PFSK-1 (cell line): ENCODE data around the gene GSTO2.

ENCODE experiments used
- FOXP2 ChIP-seq: optimal IDR thresholded peaks from 2 replicates; pipeline ENCODE3; 2011; ENCODE audit warnings: borderline replicate concordance, control low read depth, inconsistent platforms; ENCODE audit not compliant: insufficient read depth; ENCODE audit errors: extremely low read length, extremely low read depth
- POLR2AphosphoS5 ChIP-seq: IDR thresholded peaks from 2 replicates; pipeline ENCODE4 v1.6.1; 2012; ENCODE audit warnings: low read depth, mild to moderate bottlenecking, control low read depth, low read length, moderate library complexity
- SIN3A ChIP-seq: IDR thresholded peaks from 2 replicates; pipeline ENCODE4 v1.6.1; 2012; ENCODE audit warnings: mild to moderate bottlenecking, low read length, moderate library complexity, borderline replicate concordance; ENCODE audit not compliant: insufficient read depth
- TAF1 ChIP-seq: IDR thresholded peaks from 2 replicates; pipeline ENCODE4 v1.6.1; 2012; ENCODE audit warnings: low read length, control low read depth, borderline replicate concordance; ENCODE audit not compliant: insufficient read depth
- TF ChIP-seq, protein P1 (sequence below), 2 experiments: IDR thresholded peaks; 2 replicates each; pipeline versions ENCODE4 v1.6.1 to v1.8.0; 2011 to 2012; ENCODE audit warnings: low read depth in 2 of 2, low read length in 2 of 2, control low read depth in 1 of 2, inconsistent platforms in 1 of 2, mild to moderate bottlenecking in 1 of 2, moderate library complexity in 1 of 2; ENCODE audit not compliant: insufficient read depth in 1 of 2

The GSTO2 gene

DNA sequence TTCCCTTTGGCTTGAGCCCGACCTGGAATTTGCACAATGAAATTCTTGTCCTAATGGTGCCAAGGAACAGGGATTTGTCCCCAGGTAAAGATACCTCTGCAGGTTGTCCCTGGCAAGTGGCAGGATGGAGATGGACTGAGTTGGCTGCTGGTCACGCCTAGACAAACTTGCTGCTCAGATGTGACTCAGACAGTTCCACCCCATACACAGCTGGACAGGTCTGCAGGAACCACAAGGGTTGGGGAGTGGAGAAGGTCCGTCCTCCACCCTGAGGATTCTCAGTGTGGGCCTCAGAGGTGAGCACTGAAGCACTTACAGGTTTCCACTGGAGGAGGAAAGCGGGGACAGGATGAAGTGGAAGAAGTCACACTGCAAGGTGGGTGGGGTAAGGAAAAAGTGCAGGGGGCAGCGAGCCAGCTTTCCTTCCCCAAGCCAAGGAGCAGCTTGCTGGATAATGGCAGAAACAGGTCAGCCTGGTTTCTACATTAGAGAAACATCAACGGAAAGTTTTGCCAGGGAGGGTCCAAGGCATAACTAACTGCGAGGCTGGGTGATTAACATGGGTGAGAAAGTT, 48.8 kb downstream of the GSTO2 start:
- no peak for TF ChIP-seq FOXP2
- TF ChIP-seq SIN3A, result no peak
- TF ChIP-seq, protein P1, sequence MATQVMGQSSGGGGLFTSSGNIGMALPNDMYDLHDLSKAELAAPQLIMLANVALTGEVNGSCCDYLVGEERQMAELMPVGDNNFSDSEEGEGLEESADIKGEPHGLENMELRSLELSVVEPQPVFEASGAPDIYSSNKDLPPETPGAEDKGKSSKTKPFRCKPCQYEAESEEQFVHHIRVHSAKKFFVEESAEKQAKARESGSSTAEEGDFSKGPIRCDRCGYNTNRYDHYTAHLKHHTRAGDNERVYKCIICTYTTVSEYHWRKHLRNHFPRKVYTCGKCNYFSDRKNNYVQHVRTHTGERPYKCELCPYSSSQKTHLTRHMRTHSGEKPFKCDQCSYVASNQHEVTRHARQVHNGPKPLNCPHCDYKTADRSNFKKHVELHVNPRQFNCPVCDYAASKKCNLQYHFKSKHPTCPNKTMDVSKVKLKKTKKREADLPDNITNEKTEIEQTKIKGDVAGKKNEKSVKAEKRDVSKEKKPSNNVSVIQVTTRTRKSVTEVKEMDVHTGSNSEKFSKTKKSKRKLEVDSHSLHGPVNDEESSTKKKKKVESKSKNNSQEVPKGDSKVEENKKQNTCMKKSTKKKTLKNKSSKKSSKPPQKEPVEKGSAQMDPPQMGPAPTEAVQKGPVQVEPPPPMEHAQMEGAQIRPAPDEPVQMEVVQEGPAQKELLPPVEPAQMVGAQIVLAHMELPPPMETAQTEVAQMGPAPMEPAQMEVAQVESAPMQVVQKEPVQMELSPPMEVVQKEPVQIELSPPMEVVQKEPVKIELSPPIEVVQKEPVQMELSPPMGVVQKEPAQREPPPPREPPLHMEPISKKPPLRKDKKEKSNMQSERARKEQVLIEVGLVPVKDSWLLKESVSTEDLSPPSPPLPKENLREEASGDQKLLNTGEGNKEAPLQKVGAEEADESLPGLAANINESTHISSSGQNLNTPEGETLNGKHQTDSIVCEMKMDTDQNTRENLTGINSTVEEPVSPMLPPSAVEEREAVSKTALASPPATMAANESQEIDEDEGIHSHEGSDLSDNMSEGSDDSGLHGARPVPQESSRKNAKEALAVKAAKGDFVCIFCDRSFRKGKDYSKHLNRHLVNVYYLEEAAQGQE (IDR thresholded peaks at IDR 0.05; ENCODE audit: insufficient read depth in 1 of 2, low read depth in 2 of 2, low read length in 2 of 2), result no peak

DNA sequence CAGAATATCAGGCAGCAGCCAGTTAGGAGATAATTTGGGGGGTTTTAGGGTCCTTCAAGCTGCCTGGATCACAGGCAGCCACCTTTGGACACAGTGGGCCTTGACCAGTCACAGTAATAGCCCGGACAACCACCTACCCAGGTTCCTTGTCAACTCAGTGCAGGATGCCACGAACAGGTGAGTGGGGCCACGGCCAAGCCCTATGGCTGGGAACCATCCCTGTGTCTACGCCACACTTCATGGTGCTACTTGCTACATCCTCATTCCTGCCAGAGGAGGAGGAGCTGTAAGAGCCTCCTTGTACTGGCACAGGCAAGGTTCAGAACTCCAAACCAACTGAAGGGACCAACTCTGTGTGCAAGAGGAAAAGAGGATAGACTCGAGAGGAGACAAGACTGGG, 49.3 kb downstream of the GSTO2 start:
- TF ChIP-seq, protein P1 (IDR thresholded peaks at IDR 0.05; ENCODE audit: insufficient read depth in 1 of 2, low read depth in 2 of 2, low read length in 2 of 2), result no peak
- no peak for TF ChIP-seq POLR2AphosphoS5
- TF ChIP-seq SIN3A, result no peak
- TF ChIP-seq TAF1, result no peak
- no peak for TF ChIP-seq FOXP2

- TF ChIP-seq, protein P1 (IDR thresholded peaks at IDR 0.05; ENCODE audit: insufficient read depth in 1 of 2, low read depth in 2 of 2, low read length in 2 of 2), result no peak
- no peak for TF ChIP-seq SIN3A
- TF ChIP-seq TAF1, result no peak
- TF ChIP-seq FOXP2, result no peak
Observed at GRCh38 chr10:104318810-104319741, 50.1 kb downstream of the GSTO2 start.

DNA sequence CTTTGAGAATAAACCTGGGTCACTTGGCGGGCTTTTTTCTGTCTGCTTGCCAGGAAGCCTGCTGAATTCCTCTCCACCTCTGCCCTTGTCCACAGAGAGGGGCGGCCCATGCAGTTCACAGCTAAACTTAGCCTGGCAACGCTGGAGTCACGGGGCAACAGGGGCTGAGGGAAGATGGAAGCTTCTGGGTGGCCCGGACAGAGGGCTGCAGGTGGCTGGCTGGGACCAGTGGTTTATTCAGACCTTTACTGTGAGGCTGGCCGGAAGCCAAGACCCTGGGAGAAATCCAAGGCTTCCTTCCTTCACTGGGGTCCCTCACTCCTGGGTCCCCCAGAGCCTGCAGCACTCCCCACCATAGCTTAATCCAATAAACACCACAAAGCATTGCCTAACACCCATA, 52.2 kb downstream of the GSTO2 start:
- TF ChIP-seq POLR2AphosphoS5, result no peak
- no peak for TF ChIP-seq FOXP2
- no peak for TF ChIP-seq TAF1
- no peak for TF ChIP-seq SIN3A
- TF ChIP-seq, protein P1 (IDR thresholded peaks at IDR 0.05; ENCODE audit: insufficient read depth in 1 of 2, low read depth in 2 of 2, low read length in 2 of 2), result no peak
